Measurements from ENCODE around the gene DENND6A. TPM values are rescaled to one million over a fixed set of nuclear protein-coding genes. Genes with fewer than 3 reads are reported as not detected.
"Not testable (repeated sequence)": the region's sequence is repeated elsewhere in the genome, so short reads cannot be mapped to it uniquely, and the experiment has no call there.

Gene DENND6A
- total RNA-seq, 3 donors from 2014 or later (not counting 1 experiment from before 2014, with no cell fraction given) = 54.5 to 69.8 (median 57.1) TPM

- TF ChIP-seq, protein P1, sequence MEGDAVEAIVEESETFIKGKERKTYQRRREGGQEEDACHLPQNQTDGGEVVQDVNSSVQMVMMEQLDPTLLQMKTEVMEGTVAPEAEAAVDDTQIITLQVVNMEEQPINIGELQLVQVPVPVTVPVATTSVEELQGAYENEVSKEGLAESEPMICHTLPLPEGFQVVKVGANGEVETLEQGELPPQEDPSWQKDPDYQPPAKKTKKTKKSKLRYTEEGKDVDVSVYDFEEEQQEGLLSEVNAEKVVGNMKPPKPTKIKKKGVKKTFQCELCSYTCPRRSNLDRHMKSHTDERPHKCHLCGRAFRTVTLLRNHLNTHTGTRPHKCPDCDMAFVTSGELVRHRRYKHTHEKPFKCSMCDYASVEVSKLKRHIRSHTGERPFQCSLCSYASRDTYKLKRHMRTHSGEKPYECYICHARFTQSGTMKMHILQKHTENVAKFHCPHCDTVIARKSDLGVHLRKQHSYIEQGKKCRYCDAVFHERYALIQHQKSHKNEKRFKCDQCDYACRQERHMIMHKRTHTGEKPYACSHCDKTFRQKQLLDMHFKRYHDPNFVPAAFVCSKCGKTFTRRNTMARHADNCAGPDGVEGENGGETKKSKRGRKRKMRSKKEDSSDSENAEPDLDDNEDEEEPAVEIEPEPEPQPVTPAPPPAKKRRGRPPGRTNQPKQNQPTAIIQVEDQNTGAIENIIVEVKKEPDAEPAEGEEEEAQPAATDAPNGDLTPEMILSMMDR (IDR thresholded peaks at IDR 0.05) = no peak
Measured at GRCh38 chr3:57709031-57709430, 16.2 kb upstream of the DENND6A start.

DNA sequence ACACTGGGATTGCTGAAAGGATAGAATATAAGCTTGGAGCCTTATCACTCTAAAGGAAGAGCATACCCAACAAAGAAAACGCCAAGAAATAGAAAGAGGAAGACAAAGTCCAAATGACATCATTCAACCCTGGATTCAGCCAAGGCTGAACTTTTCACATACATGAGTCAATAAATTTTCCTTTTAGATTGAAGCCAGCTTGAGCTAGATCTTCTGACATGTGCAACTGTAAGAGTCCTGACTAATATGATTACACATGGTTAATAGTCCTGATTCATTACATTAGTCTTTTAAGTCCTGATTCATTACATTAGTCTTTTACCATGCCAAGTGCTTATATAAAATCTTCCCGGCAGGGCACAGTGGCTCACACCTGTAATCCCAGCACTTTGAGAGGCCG lies 13.6 kb upstream of the DENND6A start:
- 68% methylated on average over 3 of the region's 3 CpGs for WGBS (ENCODE audit: insufficient coverage)
- Mint-ChIP-seq H3K36me3 (no peaks in the 10 kb centered on the region), H3K27me3 (ENCODE audit: low read depth in 2 of 2) (peaks cover 0 to 8% of the 10 kb centered on the region in 2 donors), H3K9me3 (no peaks in the 10 kb centered on the region), H3K4me3 (no peak overlapping the region), H3K4me1 (peaks cover 0 to 4% of the 10 kb centered on the region in 2 donors), H3K27ac (no peak overlapping the region)
- no peaks in the 10 kb centered on the region for H3K9me3 ChIP-seq (ENCODE audit: control insufficient read depth, insufficient read depth, low read length)
- intact Hi-C loops (cut with micrococcal nuclease) = no loop called here
- no peak overlapping the region for H3K27ac ChIP-seq (ENCODE audit: low read length)
- no peak for ATAC-seq
- no peaks in the 10 kb centered on the region for H3K4me1 ChIP-seq (ENCODE audit: control insufficient read depth, insufficient read depth, low read length)
- DNase-seq = no peak
- H3K36me3 ChIP-seq (ENCODE audit: control insufficient read depth, insufficient read depth, low read length) = no peaks in the 10 kb centered on the region
- no peak overlapping the region for H3K4me3 ChIP-seq (ENCODE audit: low read length)
- TF ChIP-seq, protein P1 (IDR thresholded peaks at IDR 0.05) = no peak
- H3K27me3 ChIP-seq (ENCODE audit: control insufficient read depth, insufficient read depth, low read length) = no peaks in the 10 kb centered on the region

More at GRCh38 chr3:57709031-57709430, 16.2 kb upstream of the DENND6A start:
- Histone ChIP-seq H3K36me3 (ENCODE audit: control insufficient read depth, insufficient read depth, low read length) (no peaks in the 10 kb centered on the region), H3K27me3 (ENCODE audit: control insufficient read depth, insufficient read depth, low read length) (no peaks in the 10 kb centered on the region), H3K4me3 (ENCODE audit: low read length) (no peak overlapping the region), H3K4me1 (ENCODE audit: control insufficient read depth, insufficient read depth, low read length) (no peaks in the 10 kb centered on the region), H3K9me3 (ENCODE audit: control insufficient read depth, insufficient read depth, low read length) (no peaks in the 10 kb centered on the region), H3K27ac (ENCODE audit: low read length) (no peak overlapping the region)
- intact Hi-C loops (cut with micrococcal nuclease) = no loop called here
- no peaks in the 10 kb centered on the region for H3K9me3 Mint-ChIP-seq
- ATAC-seq (no peak), DNase-seq (no peak)
- H3K4me3 Mint-ChIP-seq = no peak overlapping the region
- WGBS (ENCODE audit: insufficient coverage) = no CpG with 5 or more reads among the region's 2 CpGs
- peaks cover 0 to 8% of the 10 kb centered on the region in 2 donors for H3K27me3 Mint-ChIP-seq (ENCODE audit: low read depth in 2 of 2)
- no peaks in the 10 kb centered on the region for H3K36me3 Mint-ChIP-seq
- H3K4me1 Mint-ChIP-seq = peaks cover 0 to 4% of the 10 kb centered on the region in 2 donors
- no peak overlapping the region for H3K27ac Mint-ChIP-seq

GRCh38 chr3:57705351-57705750 lies 12.5 kb upstream of the DENND6A start:
- H3K36me3 ChIP-seq (ENCODE audit: control insufficient read depth, insufficient read depth, low read length); ATAC-seq; H3K9me3 ChIP-seq (ENCODE audit: control insufficient read depth, insufficient read depth, low read length); H3K4me1 Mint-ChIP-seq; H3K9me3 Mint-ChIP-seq; H3K27ac Mint-ChIP-seq; intact Hi-C loops (cut with micrococcal nuclease); H3K27ac ChIP-seq (ENCODE audit: low read length); DNase-seq; H3K4me3 ChIP-seq (ENCODE audit: low read length); H3K36me3 Mint-ChIP-seq; H3K4me3 Mint-ChIP-seq; H3K27me3 ChIP-seq (ENCODE audit: control insufficient read depth, insufficient read depth, low read length); H3K4me1 ChIP-seq (ENCODE audit: control insufficient read depth, insufficient read depth, low read length); H3K27me3 Mint-ChIP-seq (ENCODE audit: low read depth in 2 of 2): not testable (repeated sequence)
- whole genome bisulfite sequencing (ENCODE audit: insufficient coverage) = 84% methylated on average over 3 of the region's 3 CpGs

DNA sequence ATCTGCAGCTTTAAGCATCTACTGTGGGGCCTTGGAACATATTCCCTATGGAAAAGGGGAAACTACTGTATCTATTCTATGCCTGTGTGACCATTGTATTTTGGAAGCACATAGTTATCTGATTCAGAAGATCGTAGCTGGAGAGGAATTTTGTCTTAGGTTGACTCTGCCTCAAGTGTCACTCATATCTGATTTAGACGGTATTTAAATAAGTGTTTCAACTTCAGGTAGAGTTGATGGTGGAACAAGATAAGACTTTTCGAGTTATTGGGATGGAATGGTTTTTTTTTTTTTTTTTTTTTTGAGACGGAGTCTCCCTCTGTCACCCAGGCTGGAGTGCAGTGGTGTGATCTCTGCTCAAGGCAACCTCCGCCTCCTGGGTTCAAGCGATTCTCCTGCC lies 8.9 kb upstream of the DENND6A start:
- Histone ChIP-seq H3K27me3 (ENCODE audit: control insufficient read depth, insufficient read depth, low read length) (no peaks in the 10 kb centered on the region), H3K9me3 (ENCODE audit: control insufficient read depth, insufficient read depth, low read length) (no peaks in the 10 kb centered on the region), H3K36me3 (ENCODE audit: control insufficient read depth, insufficient read depth, low read length) (no peaks in the 10 kb centered on the region), H3K27ac (ENCODE audit: low read length) (no peak overlapping the region), H3K4me3 (ENCODE audit: low read length) (no peak overlapping the region), H3K4me1 (ENCODE audit: control insufficient read depth, insufficient read depth, low read length) (no peaks in the 10 kb centered on the region)
- no peaks in the 10 kb centered on the region for H3K27me3 Mint-ChIP-seq (ENCODE audit: low read depth in 2 of 2)
- H3K36me3 Mint-ChIP-seq = no peaks in the 10 kb centered on the region
- no peaks in the 10 kb centered on the region for H3K4me1 Mint-ChIP-seq
- no peak overlapping the region for H3K4me3 Mint-ChIP-seq
- DNase-seq (no peak), ATAC-seq (no peak)
- TF ChIP-seq, protein P1 (IDR thresholded peaks at IDR 0.05) = no peak
- H3K27ac Mint-ChIP-seq = no peak overlapping the region
- 96% methylated on average over 5 of the region's 6 CpGs for WGBS (ENCODE audit: insufficient coverage)
- H3K9me3 Mint-ChIP-seq = no peaks in the 10 kb centered on the region
- intact Hi-C loops (cut with micrococcal nuclease) = no loop called here
